ENCODE data around the gene IL17RB. TPM values are rescaled to one million over a fixed set of nuclear protein-coding genes. Genes with fewer than 3 reads are reported as not detected.

IL17RB gene
- total RNA-seq, 1 donor from 2014 or later: 18.4 TPM

- Histone ChIP-seq H3K27me3 (ENCODE audit: low read depth) (no peaks in the 10 kb centered on the region), H3K27ac (no peak overlapping the region), H3K9me3 (no peaks in the 10 kb centered on the region), H3K36me3 (peaks cover 26% of the 10 kb centered on the region), H3K4me3 (no peak overlapping the region), H3K4me1 (no peaks in the 10 kb centered on the region)
- intact Hi-C loops (cut with DNase I): no loop called here
- ATAC-seq (no peak), DNase-seq (no peak)
- no peak for TF ChIP-seq CTCF (IDR thresholded peaks at IDR 0.05)
Observed at GRCh38 chr3:53822331-53822741, 24.0 kb upstream of the IL17RB start.

DNA sequence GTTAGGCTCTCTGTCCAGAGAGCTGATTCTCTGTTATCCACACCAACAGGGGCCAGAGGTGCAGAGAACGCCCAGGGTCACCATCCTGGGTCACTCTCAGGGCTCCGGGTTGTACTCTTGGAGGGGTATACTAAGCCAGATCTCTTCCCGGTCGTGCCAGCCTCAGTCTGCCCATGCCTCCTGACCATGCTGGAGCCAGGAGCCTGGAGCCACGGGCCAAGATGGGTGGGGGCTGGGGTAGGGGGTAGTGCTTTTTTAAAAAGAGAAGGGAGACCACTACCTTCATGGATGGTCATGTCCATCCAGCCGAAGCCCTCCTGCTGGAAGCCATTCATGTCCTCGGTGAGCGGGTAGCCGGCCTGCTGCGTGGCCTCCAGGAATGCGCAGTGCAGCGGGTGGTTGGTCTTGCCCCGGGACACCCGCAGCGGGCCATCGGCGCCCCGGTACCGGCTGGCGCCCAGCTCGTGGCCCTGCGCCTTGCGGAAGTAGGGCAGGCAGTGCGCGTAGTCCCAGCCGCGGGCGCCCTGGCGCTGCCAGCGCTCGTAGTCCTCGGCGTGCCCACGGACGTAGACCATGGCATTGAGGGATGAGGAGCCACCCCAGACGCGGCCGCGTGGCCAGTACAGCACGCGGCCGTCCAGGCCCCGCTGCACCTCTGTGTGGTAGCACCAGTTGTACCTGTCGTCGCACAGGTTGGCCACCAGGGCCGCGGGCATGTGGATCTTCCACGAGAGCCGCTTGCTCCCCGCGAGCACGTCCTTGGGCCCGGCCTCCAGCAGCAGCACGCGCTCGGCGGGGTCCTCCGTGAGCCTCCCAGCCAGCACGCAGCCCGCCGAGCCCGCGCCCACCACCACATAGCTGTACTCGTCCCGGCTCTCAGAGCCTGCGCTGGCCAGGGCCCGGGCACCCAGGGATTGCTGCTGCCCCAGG, 23.1 kb upstream of the IL17RB start:
- no peak for DNase-seq
- Histone ChIP-seq H3K4me1 (no peaks in the 10 kb centered on the region), H3K27ac (no peak overlapping the region), H3K36me3 (peaks cover 19% of the 10 kb centered on the region), H3K9me3 (no peaks in the 10 kb centered on the region), H3K4me3 (no peak overlapping the region), H3K27me3 (ENCODE audit: low read depth) (no peaks in the 10 kb centered on the region)
- intact Hi-C loops (cut with DNase I): no loop called here
- peak in 1 of 2 donors; percentile 39 for ATAC-seq
- no peak for TF ChIP-seq CTCF (IDR thresholded peaks at IDR 0.05)

DNA sequence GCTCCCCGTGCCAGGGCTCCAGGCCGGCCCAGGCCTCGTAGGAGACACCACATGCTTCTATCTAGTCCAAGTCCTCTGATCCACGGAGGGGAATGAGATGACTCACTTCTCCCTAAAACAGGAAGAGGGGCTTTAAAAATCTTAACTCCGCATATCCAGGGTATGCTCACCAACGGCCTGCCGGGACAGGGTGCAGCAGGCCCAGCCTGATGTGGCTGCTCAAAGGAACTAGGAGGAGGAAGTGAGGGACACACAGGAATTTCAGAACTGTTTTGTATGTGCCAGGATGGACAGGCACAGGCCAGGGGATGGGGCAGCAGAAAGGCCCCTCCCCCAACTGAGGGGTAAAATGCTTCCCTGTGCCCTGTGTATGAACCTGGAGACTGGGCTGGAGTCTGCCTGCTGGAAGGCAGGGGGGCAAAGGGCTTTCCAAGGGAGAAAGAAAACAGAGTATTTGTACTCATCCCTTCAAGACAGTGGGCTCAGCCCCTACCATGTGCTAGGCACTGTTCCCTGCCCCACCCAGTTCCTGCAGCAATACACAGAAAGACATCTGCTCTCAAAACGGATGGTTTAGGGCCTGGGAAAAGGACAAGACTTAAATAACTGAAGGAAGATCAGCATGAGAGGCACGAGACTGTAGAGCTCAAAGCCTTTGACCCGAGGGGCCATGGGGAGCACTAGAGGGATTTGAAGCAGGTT, 22.3 kb upstream of the IL17RB start:
- Histone ChIP-seq H3K27me3 (ENCODE audit: low read depth) (no peaks in the 10 kb centered on the region), H3K9me3 (no peaks in the 10 kb centered on the region), H3K27ac (no peak overlapping the region), H3K4me3 (no peak overlapping the region), H3K4me1 (no peaks in the 10 kb centered on the region), H3K36me3 (peaks cover 11% of the 10 kb centered on the region)
- no peak for DNase-seq
- intact Hi-C loops (cut with DNase I): no loop called here
- no peak for ATAC-seq
- TF ChIP-seq CTCF (IDR thresholded peaks at IDR 0.05): no peak

DNA sequence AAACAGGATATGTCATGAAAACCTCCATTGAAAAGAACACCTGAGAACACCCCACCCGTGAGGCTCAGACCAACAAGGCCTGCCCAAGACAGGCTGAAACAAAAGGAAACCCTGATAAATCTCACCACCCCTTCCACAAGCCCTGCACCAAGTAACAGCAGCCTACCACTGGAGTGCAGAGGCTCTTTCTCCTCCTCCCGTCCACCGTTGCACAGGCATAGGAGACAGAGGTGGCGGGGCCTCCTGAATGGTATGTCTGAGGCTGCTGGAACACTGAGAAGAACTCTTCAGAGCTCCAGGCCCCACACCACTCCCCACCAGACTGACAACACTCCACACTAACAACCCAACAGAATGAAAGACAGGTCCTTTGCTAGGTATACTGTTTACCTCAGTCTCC, 21.6 kb upstream of the IL17RB start:
- intact Hi-C loops (cut with DNase I): no loop called here
- ATAC-seq (no peak), DNase-seq (no peak)
- no peaks in the 10 kb centered on the region for H3K4me1 ChIP-seq
- no peak overlapping the region for H3K27ac ChIP-seq
- H3K27me3 ChIP-seq (ENCODE audit: low read depth): no peaks in the 10 kb centered on the region
- H3K36me3 ChIP-seq: peaks cover 4% of the 10 kb centered on the region
- H3K4me3 ChIP-seq: no peak overlapping the region
- H3K9me3 ChIP-seq: no peaks in the 10 kb centered on the region
- TF ChIP-seq CTCF (IDR thresholded peaks at IDR 0.05): no peak

DNA sequence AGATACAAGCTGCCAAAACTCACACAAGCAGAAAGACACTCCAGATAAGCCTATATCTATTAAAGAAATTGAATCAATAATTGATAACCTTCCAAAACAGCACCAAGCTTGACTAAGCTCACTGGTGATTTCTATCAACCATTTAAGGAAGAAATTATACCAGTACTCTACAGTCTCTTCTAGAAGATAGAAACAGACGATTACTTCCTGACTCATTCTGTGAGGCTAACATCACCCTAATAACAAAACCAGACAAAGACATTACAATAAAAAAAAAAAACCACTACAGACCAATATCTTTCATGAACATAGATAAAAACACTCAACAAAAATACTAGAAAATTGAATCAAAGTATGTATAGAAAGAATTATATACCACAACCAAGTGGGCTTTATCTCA, 20.3 kb upstream of the IL17RB start:
- no peak overlapping the region for H3K27ac ChIP-seq
- ATAC-seq (no peak), DNase-seq (no peak)
- intact Hi-C loops (cut with DNase I): no loop called here
- H3K4me3 ChIP-seq: no peak overlapping the region
- no peaks in the 10 kb centered on the region for H3K27me3 ChIP-seq (ENCODE audit: low read depth)
- no peaks in the 10 kb centered on the region for H3K9me3 ChIP-seq
- H3K36me3 ChIP-seq: no peaks in the 10 kb centered on the region
- H3K4me1 ChIP-seq: no peaks in the 10 kb centered on the region
- TF ChIP-seq CTCF (IDR thresholded peaks at IDR 0.05): no peak
